Smooth muscle cell (in vitro differentiated cells): Measurements from ENCODE around the gene ITPRIP. TPM values are rescaled to one million over a fixed set of nuclear protein-coding genes. Genes with fewer than 3 reads are reported as not detected.
A peak's percentile ranks its signal among the peaks of the same experiment; 100 is the strongest.

Experiments used
- DNase-seq: peaks from one replicate; lab custom pipeline; 2025; ENCODE audit not compliant: unreplicated experiment; lab: John Stamatoyannopoulos, UW
- H2AFZ ChIP-seq: fragments of 200-600 bp; sonication (generic); 2 replicates; pipeline ENCODE4 v1.6.0; 2016; ENCODE audit warnings: antibody characterized with exemption, low read depth, mild to moderate bottlenecking
- H3F3A ChIP-seq: fragments of 200-600 bp; sonication (generic); 2 replicates; pipeline ENCODE4 v1.6.0; 2017; ENCODE audit warnings: antibody characterized with exemption, low read depth
- H3K27ac ChIP-seq: fragments of 200-600 bp; sonication (generic); 2 replicates; pipeline ENCODE4 v1.5.1; 2016; ENCODE audit warnings: low read depth, mild to moderate bottlenecking
- H3K27me3 ChIP-seq: fragments of 200-600 bp; sonication (generic); 2 replicates; pipeline ENCODE4 v1.6.1; 2016; ENCODE audit warnings: low read depth, mild to moderate bottlenecking
- H3K36me3 ChIP-seq: fragments of 200-600 bp; sonication (generic); 2 replicates; pipeline ENCODE4 v1.5.1; 2016; ENCODE audit warnings: low read depth
- H3K4me1 ChIP-seq: fragments of 200-600 bp; sonication (generic); 2 replicates; pipeline ENCODE4 v1.5.1; 2016; ENCODE audit warnings: low read depth
- H3K4me2 ChIP-seq: fragments of 200-600 bp; sonication (generic); 2 replicates; pipeline ENCODE4 v1.6.0; 2016; ENCODE audit warnings: mild to moderate bottlenecking
- H3K4me3 ChIP-seq: fragments of 200-600 bp; sonication (generic); 2 replicates; pipeline ENCODE4 v1.5.1; 2016; ENCODE audit warnings: mild to moderate bottlenecking
- H3K79me2 ChIP-seq: fragments of 200-600 bp; sonication (generic); 2 replicates; pipeline ENCODE4 v1.6.0; 2016; ENCODE audit warnings: low read depth, mild to moderate bottlenecking
- H3K9ac ChIP-seq: fragments of 200-600 bp; sonication (generic); 2 replicates; pipeline ENCODE4 v1.6.0; 2016; ENCODE audit warnings: low read depth
- H3K9me3 ChIP-seq: fragments of 200-600 bp; sonication (generic); replicated peaks from 2 replicates; pipeline ENCODE4 v1.5.1; 2016; ENCODE audit warnings: low read depth
- H4K20me1 ChIP-seq: fragments of 200-600 bp; sonication (generic); 2 replicates; pipeline ENCODE4 v1.6.0; 2016; ENCODE audit warnings: low read depth
- CTCF ChIP-seq: fragments of 200-600 bp; sonication (generic); IDR thresholded peaks from 2 replicates; pipeline ENCODE4 v1.5.1; 2017; ENCODE audit warnings: borderline replicate concordance, mild to moderate bottlenecking, antibody characterized with exemption; ENCODE audit not compliant: insufficient read depth, poor library complexity, severe bottlenecking
- WGBS: methylation state at CpG from one replicate; pipeline ENCODE4 v1.1.7; 2016; ENCODE audit warnings: low lambda C conversion rate; 5-methylcytosine and 5-hydroxymethylcytosine counted together
- polyA plus RNA-seq: library from polyadenylated mRNA; unstranded; fragments of >200 nt; fragmentation: Nextera tagmentation; extraction: Ambion mirVana; gene quantifications from 2 replicates; pipeline ENCODE4 v1.2.1, GENCODE V29; 2016
- total RNA-seq: library from RNA; depleted of rRNA; stranded (reverse); fragments of >200 nt; gene quantifications from 2 replicates; pipeline ENCODE4 v1.2.3, GENCODE V29; 2014

Gene ITPRIP
- total and polyA plus RNA-seq, 2 experiments from 2014 or later = 33.6 to 59.3 TPM

DNA sequence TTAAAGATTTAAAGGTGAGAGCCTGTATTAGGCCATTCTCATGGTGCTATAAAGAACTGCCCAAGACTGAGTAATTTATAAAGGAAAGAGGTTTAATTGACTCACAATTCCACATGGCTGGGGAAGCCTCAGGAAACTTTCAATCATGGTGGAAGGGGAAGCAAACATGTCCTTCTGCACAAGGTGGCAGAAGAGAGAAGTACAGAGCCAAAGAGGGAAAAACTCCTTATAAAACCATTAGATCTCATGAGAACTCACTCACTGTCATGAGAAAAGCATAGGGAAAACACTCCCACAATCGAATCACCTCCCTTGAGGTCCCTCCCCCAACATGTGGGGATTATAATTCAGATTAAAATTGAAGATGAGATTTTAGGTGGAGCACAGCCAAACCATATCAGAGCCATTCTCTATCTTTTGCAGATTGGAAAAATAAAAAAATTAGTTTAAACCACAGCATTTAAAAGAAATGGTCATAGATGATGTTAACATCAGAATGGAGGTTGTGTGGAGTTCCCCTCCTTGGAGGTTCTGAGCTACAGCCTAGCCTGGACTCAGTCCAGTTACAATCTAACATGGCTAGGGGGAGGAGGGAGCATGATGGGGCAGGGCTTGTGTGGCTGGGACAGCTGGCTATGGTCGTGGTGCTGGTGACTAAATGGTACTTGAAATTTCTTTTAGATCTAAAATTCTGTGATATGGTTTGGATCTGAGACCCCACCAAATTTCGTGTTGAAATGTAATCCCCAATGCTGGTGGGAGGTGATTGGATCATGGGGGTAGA lies 36.2 kb downstream of the ITPRIP start:
- TF ChIP-seq CTCF = peak; percentile 4
- peak overlapping the region; percentile 98 for H3K27ac ChIP-seq
- DNase-seq = no peak
- peak overlapping the region; percentile 87 for H3K9ac ChIP-seq
- peaks cover 4% of the 10 kb centered on the region for H3K4me1 ChIP-seq
- no peaks in the 10 kb centered on the region for H3K36me3 ChIP-seq
- peaks cover 7% of the 10 kb centered on the region for H3F3A ChIP-seq
- no peak overlapping the region for H2AFZ ChIP-seq
- H3K27me3 ChIP-seq = no peaks in the 10 kb centered on the region
- 86% methylated on average over 3 of the region's 3 CpGs for WGBS
- H3K9me3 ChIP-seq = no peaks in the 10 kb centered on the region
- H4K20me1 ChIP-seq = no peaks in the 10 kb centered on the region
- H3K4me2 ChIP-seq = no peak overlapping the region
- H3K4me3 ChIP-seq = no peak overlapping the region
- no peaks in the 10 kb centered on the region for H3K79me2 ChIP-seq

DNA sequence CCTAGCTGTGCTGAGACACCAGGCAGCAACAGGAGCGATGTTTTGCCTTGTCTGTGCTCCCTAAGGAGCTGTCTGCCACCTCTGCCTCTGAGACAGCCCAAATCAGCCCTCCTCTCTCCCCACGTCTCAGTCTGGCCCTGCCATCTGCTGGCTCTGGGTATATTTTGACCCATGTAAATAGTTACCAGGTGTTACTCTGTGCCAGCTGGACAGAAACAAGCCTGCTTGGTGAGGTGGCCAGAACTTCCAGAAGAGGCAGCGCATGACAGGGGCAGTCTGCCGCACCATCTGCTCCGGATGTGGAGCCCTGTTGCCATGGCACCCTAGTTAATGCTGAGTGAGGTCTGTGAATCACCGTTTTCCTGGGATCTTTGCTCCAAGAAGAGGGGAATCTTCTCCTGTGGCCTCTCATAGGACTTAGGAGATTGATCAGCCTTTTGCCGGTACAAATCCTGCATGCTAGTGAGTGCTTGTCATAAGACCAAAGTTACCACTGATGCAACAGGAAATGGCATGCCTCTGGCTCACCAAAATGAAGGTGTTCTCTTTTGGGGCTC lies 37.5 kb downstream of the ITPRIP start:
- Histone ChIP-seq H3K27me3 (no peaks in the 10 kb centered on the region), H3K4me3 (no peak overlapping the region), H3F3A (peaks cover 7% of the 10 kb centered on the region), H3K9ac (peak overlapping the region; percentile 96), H3K4me2 (peak overlapping the region; percentile 74), H3K9me3 (no peaks in the 10 kb centered on the region), H3K36me3 (no peaks in the 10 kb centered on the region), H3K79me2 (no peaks in the 10 kb centered on the region), H2AFZ (no peak overlapping the region), H3K27ac (peak overlapping the region; percentile 98), H3K4me1 (peaks cover 4% of the 10 kb centered on the region), H4K20me1 (no peaks in the 10 kb centered on the region)
- TF ChIP-seq CTCF = no peak
- WGBS = 20% methylated on average over 7 of the region's 7 CpGs
- peak; percentile 43 for DNase-seq

DNA sequence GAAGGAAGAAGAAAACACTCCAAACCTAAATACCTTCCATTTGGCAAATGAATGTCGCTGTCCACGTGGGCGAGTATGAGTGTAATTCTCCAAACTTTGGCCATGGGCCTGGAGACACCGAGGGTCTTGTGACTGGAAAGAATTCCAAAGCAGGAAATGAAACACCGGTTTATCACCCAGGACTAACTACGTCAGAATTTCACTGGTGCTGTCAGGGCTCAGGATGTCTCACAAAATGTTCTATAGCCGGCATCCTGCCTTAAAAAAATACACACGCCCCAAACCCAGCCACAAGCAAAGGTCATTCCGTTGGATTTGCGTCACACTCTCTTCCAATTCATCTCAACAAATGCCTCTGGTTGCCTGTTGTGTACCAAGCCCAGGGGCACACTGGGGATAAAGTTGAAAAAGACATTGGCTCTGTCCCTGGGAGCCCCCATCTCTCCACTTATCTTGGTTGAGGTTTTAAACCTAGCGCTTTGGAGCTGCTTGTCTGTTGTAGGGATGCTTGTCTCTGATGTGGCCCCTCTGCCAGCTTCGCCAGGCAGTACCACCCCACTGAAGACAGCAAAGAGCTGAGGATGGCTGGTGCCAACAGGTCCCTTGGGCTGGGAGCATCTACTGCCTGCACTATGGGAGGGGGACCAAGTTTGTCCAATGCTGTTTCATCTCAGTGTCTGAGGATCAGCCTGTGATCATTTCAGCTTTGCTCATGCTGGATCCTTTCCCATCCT lies 38.1 kb downstream of the ITPRIP start:
- no peaks in the 10 kb centered on the region for H4K20me1 ChIP-seq
- peaks cover 7% of the 10 kb centered on the region for H3F3A ChIP-seq
- H3K27me3 ChIP-seq = no peaks in the 10 kb centered on the region
- no peaks in the 10 kb centered on the region for H3K79me2 ChIP-seq
- H3K36me3 ChIP-seq = no peaks in the 10 kb centered on the region
- H3K27ac ChIP-seq = peak overlapping the region; percentile 98
- H2AFZ ChIP-seq = no peak overlapping the region
- no peak overlapping the region for H3K4me3 ChIP-seq
- DNase-seq = no peak
- no peak for TF ChIP-seq CTCF
- H3K9ac ChIP-seq = peak overlapping the region; percentile 96
- peaks cover 4% of the 10 kb centered on the region for H3K4me1 ChIP-seq
- H3K9me3 ChIP-seq = no peaks in the 10 kb centered on the region
- H3K4me2 ChIP-seq = peak overlapping the region; percentile 75
- 34% methylated on average over 12 of the region's 12 CpGs for WGBS
